Epithelial cell of proximal tubule (primary cell): ENCODE measurements around the gene TBCE. TPM values are rescaled to one million over a fixed set of nuclear protein-coding genes. Genes with fewer than 3 reads are reported as not detected.

ENCODE experiments used
- DNase-seq: peaks from one replicate; pipeline ENCODE4 v3.0.0-alpha.2; 2011; ENCODE audit warnings: low read depth
- H3K4me3 ChIP-seq: 2 replicates; pipeline ENCODE4 v1.5.1; 2011; ENCODE audit warnings: low read depth, mild to moderate bottlenecking, low read length
- CTCF ChIP-seq: conservative IDR thresholded peaks from 2 replicates; pipeline ENCODE4 v1.5.1; 2012; ENCODE audit warnings: low read depth, mild to moderate bottlenecking, low read length
- total RNA-seq: library from RNA; depleted of rRNA; stranded (reverse); fragments of >200 nt; gene quantifications from 2 replicates; pipeline ENCODE4 v1.2.3, GENCODE V29; 2015

TBCE gene
- total RNA-seq, 1 donor from 2014 or later: 20.9 TPM

- no peak for TF ChIP-seq CTCF
- no peak for DNase-seq
- peak overlapping the region; percentile 92 for H3K4me3 ChIP-seq
These were observed 40.3 kb upstream of the TBCE start for GRCh38 chr1:235326719-235327558.

- H3K4me3 ChIP-seq: peak within 1 kb of the TSS; percentile 92
- no peak for TF ChIP-seq CTCF
- DNase-seq: no peak
These were observed 39.5 kb upstream of the TBCE start, which contains the start of gene ARID4B for GRCh38 chr1:235327559-235328270. Gene ARID4B, minus strand, starts transcription at chr1:235328179. Its CDS starts 1,260 bp downstream, at chr1:235326919.

GRCh38 chr1:235328271-235329138 is 38.7 kb upstream of the TBCE start, which contains the start of gene GGPS1:
Gene GGPS1, plus strand, starts transcription at chr1:235328570. Its CDS starts 6,695 bp downstream, at chr1:235335265.
- peak within 1 kb of the TSS; percentile 92 for H3K4me3 ChIP-seq
- peak; percentile 100 for DNase-seq
- TF ChIP-seq CTCF: no peak

- H3K4me3 ChIP-seq: peak overlapping the region; percentile 71
- peak; percentile 2 for TF ChIP-seq CTCF
- DNase-seq: peak; percentile 41
These were observed 37.9 kb upstream of the TBCE start for GRCh38 chr1:235329139-235329902.

GRCh38 chr1:235330918-235331285 is 36.3 kb upstream of the TBCE start:
- H3K4me3 ChIP-seq: peak overlapping the region; percentile 71
- no peak for DNase-seq
- no peak for TF ChIP-seq CTCF

GRCh38 chr1:235331401-235331800 is 35.8 kb upstream of the TBCE start:
- no peak for DNase-seq
- TF ChIP-seq CTCF: no peak
- peak overlapping the region; percentile 71 for H3K4me3 ChIP-seq
